Adrenal gland (tissue), 12 donors: ENCODE results near the gene CHDH. TPM values are rescaled to one million over a fixed set of nuclear protein-coding genes. Genes with fewer than 3 reads are reported as not detected.

Source experiments
- DNase-seq, 7 donors: peaks; one replicate each; pipeline ENCODE4 v3.0.0-alpha.2; 2019 to 2020
- H3K27ac ChIP-seq, 5 donors: fragments of 200-600 bp; sonication (generic) in 4 of 5; 1 replicate in 3 of 5; 2 replicates in 2 of 5; pipeline versions ENCODE4 v1.5.1 to v1.8.0; 2016 to 2020; ENCODE audit warnings: mild to moderate bottlenecking in 1 of 5
- H3K27me3 ChIP-seq: fragments of 200-600 bp; 2 replicates; pipeline ENCODE4 v1.8.0; 2021
- H3K36me3 ChIP-seq, 2 donors: fragments of 200-600 bp; replicated peaks in 1 of 2; 1 replicate in 1 of 2; 2 replicates in 1 of 2; pipeline versions ENCODE4 v1.5.1 to v1.8.0; 2018 to 2022
- H3K4me1 ChIP-seq, 2 donors: fragments of 200-600 bp; replicated peaks in 1 of 2; 1 replicate in 1 of 2; 2 replicates in 1 of 2; pipeline versions ENCODE4 v1.5.1 to v1.8.0; 2018 to 2021
- H3K4me3 ChIP-seq, 4 donors: fragments of 200-600 bp; sonication (generic) in 3 of 4; one replicate each; pipeline ENCODE4 v1.5.1; 2016 to 2018
- H3K9me3 ChIP-seq, 3 donors: fragments of 200-600 bp; sonication (generic) in 1 of 3; replicated peaks in 1 of 3; 1 replicate in 2 of 3; 2 replicates in 1 of 3; pipeline versions ENCODE4 v1.5.1 to v1.8.0; 2016 to 2021
- CTCF ChIP-seq, 6 experiments: fragments of 450-650 bp in 4 of 6; fragments of 200-600 bp in 2 of 6; sonication (generic) in 1 of 6; IDR thresholded peaks; 1 replicate in 5 of 6; 2 replicates in 1 of 6; pipeline versions ENCODE4 v1.5.1 to v1.8.0; 2016 to 2021; ENCODE audit warnings: antibody characterized with exemption in 6 of 6, mild to moderate bottlenecking in 2 of 6, moderate library complexity in 1 of 6
- POLR2A ChIP-seq, 2 donors: fragments of 450-650 bp; IDR thresholded peaks; one replicate each; pipeline ENCODE4 v1.6.1; 2017; ENCODE audit warnings: antibody characterized with exemption in 2 of 2, mild to moderate bottlenecking in 2 of 2, moderate library complexity in 1 of 2
- WGBS, 4 donors: extraction: QIAGEN DNeasy Blood & Tissue Kit in 2 of 4; methylation state at CpG; one replicate each; pipeline versions ENCODE4 v1.1.5 to v1.1.7; 2013 to 2017; 5-methylcytosine and 5-hydroxymethylcytosine counted together
- intact Hi-C, 2 donors: fragments of 100-400 bp; cut with DNase I; formaldehyde crosslinking; loops; one replicate each; pipeline versions ENCODE4 v1.14.1 to v1.15.0; 2022 to 2023
- polyA plus RNA-seq, 3 donors: library from polyadenylated mRNA; stranded (reverse); fragments of 200-250 nt in 2 of 3; fragments of 350-450 nt in 1 of 3; fragmentation: Illumina TruSeq in 1 of 3; extraction: RNeasy Lipid Tissue Mini Kit (QIAGEN cat#74804) in 1 of 3; gene quantifications; one replicate each; pipeline ENCODE4 v1.2.3, GENCODE V29; 2013 to 2014
- total RNA-seq, 9 donors: library from RNA; depleted of rRNA in 4 of 9; stranded (reverse); fragments of >200 nt in 4 of 9; fragments of 120-200 nt in 1 of 9; fragmentation: NEBNext Ultra II Directional in 1 of 9; extraction: Animal tissue kit (Norgen Biotek cat#: 25700) in 1 of 9; gene quantifications; one replicate each; pipeline versions ENCODE4 v1.1.0 to v1.2.4, GENCODE V29; 2013 to 2023
- donor health status: healthy with polysubstance abuse.
- donor health status: Bipolar disorder and iron deficiency.
- donor health status: DM: yes; HTN: yes; CAD: no.
- donor health status: DM: no; HTN: no; CAD: no.
- donor health status: DM: no; HTN: no; CAD: no.
- donor health status: DM: yes; HTN: yes; CAD: no.

CHDH gene
- total and polyA plus RNA-seq, 12 donors, result 0.17 to 29.6 (median 5.3) TPM

GRCh38 chr3:53803124-53803815 lies 42.9 kb downstream of the CHDH start:
- H3K9me3 ChIP-seq, result no peaks in the 10 kb centered on the region
- intact Hi-C loops, result no loop called here
- no peak overlapping the region for H3K27ac ChIP-seq
- peak in 1 of 7 donors; percentile 51 for DNase-seq
- no peaks in the 10 kb centered on the region for H3K27me3 ChIP-seq
- TF ChIP-seq POLR2A (IDR thresholded peaks at IDR 0.05) (no peak), CTCF (IDR thresholded peaks at IDR 0.05) (no peak)
- peaks cover 10% of the 10 kb centered on the region in 2 donors for H3K4me1 ChIP-seq
- H3K36me3 ChIP-seq, result peaks cover 0 to 9% of the 10 kb centered on the region in 2 donors
- 90 to 97% (median 92%) methylated on average over 3 to 18 of the region's 18 CpGs for WGBS, 4 donors
- no peak overlapping the region for H3K4me3 ChIP-seq

GRCh38 chr3:53802256-53802880 lies 43.9 kb downstream of the CHDH start:
- TF ChIP-seq CTCF (IDR thresholded peaks at IDR 0.05) (no peak), POLR2A (IDR thresholded peaks at IDR 0.05) (no peak)
- 84 to 91% (median 88%) methylated on average over 4 to 8 of the region's 8 CpGs for WGBS, 4 donors
- DNase-seq, result peak in 1 of 7 donors; percentile 43

DNA sequence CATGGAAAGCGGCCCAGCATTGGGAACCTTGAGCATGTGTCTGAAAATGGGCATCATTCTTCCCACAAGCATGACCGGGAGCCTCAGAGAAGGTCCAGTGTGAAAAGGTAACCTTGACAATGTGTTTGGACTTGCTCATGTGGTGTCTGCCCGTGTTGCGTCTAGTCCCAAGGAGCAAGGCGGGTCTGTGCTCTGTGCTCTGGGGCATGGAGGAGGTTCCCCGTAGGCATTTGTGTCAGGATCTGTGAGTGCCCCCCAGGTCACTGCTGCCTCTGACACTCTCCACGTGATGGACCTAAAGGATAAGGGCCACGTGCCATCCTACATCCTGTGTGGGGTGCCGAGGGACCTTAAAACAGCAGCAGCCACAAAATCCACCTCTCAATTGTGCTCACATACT lies 44.9 kb downstream of the CHDH start:
- Histone ChIP-seq H3K27me3 (no peaks in the 10 kb centered on the region), H3K4me3 (no peak overlapping the region), H3K4me1 (peaks cover 4 to 6% of the 10 kb centered on the region in 2 donors), H3K9me3 (no peaks in the 10 kb centered on the region), H3K27ac (no peak overlapping the region), H3K36me3 (peaks cover 0 to 9% of the 10 kb centered on the region in 2 donors)
- WGBS, 4 donors, result 92 to 100% (median 96%) methylated on average over 5 to 9 of the region's 9 CpGs
- intact Hi-C loops, result no loop called here
- no peak for TF ChIP-seq CTCF (IDR thresholded peaks at IDR 0.05)
- TF ChIP-seq POLR2A (IDR thresholded peaks at IDR 0.05), result no peak
- DNase-seq, result peak in 1 of 7 donors; percentile 46

More at GRCh38 chr3:53802256-53802880, 43.9 kb downstream of the CHDH start:
- intact Hi-C loops, result no loop called here
- no peak overlapping the region for H3K4me3 ChIP-seq
- H3K27me3 ChIP-seq, result no peaks in the 10 kb centered on the region
- H3K4me1 ChIP-seq, result peaks cover 10% of the 10 kb centered on the region in 2 donors
- H3K27ac ChIP-seq, result no peak overlapping the region
- H3K36me3 ChIP-seq, result peaks cover 0 to 9% of the 10 kb centered on the region in 2 donors
- no peaks in the 10 kb centered on the region for H3K9me3 ChIP-seq

DNA sequence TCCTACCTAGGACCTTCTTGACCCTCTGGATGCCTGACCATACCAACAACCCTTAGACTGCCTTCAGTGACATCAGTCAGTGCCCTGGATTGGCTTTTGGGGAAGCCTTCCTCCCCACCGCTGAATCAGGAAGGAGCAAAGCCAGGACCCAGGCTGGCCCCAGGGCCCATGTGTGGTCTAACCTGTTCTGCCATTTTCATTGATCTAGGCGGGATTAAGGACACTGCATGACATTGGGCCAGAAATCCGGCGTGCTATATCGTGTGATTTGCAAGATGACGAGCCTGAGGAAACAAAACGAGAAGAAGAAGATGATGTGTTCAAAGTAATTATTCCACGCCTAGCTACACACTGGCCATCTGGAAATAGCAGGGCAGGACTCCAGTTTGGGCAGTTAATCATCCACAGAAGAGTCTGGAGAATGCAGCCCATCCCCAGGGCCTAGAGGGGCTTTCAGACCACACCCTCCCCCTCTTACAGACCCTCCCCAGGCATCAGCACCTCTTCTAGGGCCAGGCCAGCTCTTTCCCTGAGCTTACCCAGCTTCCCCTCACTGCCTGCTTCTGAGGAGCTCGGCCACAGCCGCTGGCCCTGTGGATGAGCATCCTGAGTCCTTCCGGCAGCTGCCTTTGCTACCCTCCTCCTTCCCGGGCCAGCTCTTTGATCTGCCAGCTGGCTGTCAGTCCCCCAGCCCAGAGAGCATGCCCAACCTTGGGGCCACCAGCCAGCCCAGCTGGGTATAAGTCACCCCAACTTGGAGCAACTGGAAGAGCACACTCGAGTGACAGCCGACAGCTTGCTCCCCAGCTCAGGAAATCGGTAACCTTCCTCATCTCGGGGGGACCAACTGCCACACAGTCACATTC lies 45.9 kb downstream of the CHDH start:
- no peaks in the 10 kb centered on the region for H3K27me3 ChIP-seq
- intact Hi-C loops, result no loop called here
- no peak for TF ChIP-seq POLR2A (IDR thresholded peaks at IDR 0.05)
- TF ChIP-seq CTCF (IDR thresholded peaks at IDR 0.05), result no peak
- peaks cover 0 to 9% of the 10 kb centered on the region in 2 donors for H3K36me3 ChIP-seq
- no peaks in the 10 kb centered on the region for H3K9me3 ChIP-seq
- DNase-seq, result peak in 3 of 7 donors; percentile 31 to 52 (median 40)
- H3K27ac ChIP-seq, result no peak overlapping the region
- no peak overlapping the region for H3K4me3 ChIP-seq
- H3K4me1 ChIP-seq, result peaks cover 0 to 11% of the 10 kb centered on the region in 2 donors
- WGBS, 4 donors, result 68 to 89% (median 78%) methylated on average over 11 to 16 of the region's 16 CpGs
